ENCODE data around the gene KSR1. TPM values are rescaled to one million over a fixed set of nuclear protein-coding genes. Genes with fewer than 3 reads are reported as not detected.

The KSR1 gene
- total and polyA plus RNA-seq, 12 donors: 16.0 to 50.4 (median 38.5) TPM

DNA sequence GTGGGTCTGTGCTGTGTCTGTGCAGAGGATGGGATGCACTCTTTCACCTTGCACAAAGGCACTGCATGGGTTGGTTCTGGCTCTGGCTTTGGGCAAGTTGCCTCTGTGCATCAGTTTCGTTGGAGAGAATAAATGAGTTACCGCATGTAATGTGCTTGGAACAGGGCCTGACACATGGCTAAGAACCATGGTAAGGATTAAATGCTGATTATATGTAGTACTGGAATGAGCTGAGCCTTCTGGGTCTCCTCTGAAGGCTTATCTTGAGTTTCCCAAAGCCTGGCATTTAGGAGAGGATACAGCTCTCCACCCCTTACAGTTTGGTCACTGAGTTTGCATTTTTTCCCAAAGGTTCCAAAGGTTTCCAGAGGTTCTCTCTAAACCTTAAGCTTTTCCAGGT, 69.1 kb downstream of the KSR1 start:
- no peaks in the 10 kb centered on the region for H3K27me3 ChIP-seq
- H3K4me3 ChIP-seq: no peak overlapping the region
- peaks cover 0 to 54% of the 10 kb centered on the region in 2 donors for H3K4me1 ChIP-seq (replicated peaks in 1 of 2)
- no peak for TF ChIP-seq POLR2A (IDR thresholded peaks at IDR 0.05)
- TF ChIP-seq CTCF (IDR thresholded peaks at IDR 0.05): no peak
- no peak for DNase-seq
- intact Hi-C loops (cut with DNase I): loop anchor here in 1 of 2 donors (10.0 kb wide), 1 partner anchor 71 kb away; the partner anchor contains the start of gene KSR1
- 9 to 100% (median 49%) methylated on average over 2 of the region's 2 CpGs for WGBS, 4 donors
- H3K27ac ChIP-seq: peak overlapping the region in 1 of 5 donors; percentile 3
- H3K36me3 ChIP-seq (replicated peaks in 1 of 2): no peaks in the 10 kb centered on the region
- H3K9me3 ChIP-seq (replicated peaks in 1 of 3): no peaks in the 10 kb centered on the region

DNA sequence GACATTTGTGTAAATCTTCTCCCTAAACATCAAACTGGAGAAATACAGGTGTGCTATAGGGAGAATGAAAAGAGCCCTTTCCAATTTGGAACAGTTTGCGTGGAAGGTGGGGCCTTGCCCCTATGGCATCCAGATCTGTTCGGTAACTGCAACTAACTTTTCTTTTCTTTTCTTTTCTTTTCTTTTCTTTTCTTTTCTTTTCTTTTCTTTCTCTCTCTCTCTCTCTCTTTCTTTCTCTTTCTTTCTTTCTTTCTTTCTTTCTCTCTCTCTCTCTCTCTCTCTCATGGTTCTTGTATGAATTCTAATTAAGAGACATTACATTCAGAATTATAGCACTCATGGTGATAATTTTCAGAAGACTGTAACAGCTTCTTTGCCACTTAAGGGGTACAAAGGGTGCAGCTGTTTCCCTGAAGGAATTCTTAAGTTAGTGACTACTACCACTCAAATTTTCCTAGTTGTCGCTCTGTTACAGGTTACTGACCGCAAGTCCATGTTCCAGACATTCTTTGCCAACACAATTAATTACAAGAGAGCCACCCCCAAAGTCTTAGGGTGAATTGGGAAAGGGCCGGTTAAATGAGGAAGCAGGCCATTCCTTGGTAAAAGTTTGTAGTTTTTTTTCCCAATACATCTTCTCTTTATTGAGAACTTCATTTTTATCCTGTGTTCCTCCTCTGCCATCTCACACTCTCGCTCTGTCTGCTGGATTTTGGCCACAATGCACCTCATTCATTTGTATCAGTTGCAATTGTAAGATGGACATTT, 69.8 kb downstream of the KSR1 start:
- Histone ChIP-seq H3K27me3 (no peaks in the 10 kb centered on the region), H3K27ac (peak overlapping the region in 1 of 5 donors; percentile 3), H3K4me3 (no peak overlapping the region), H3K36me3 (replicated peaks in 1 of 2) (no peaks in the 10 kb centered on the region), H3K4me1 (replicated peaks in 1 of 2) (peaks cover 0 to 56% of the 10 kb centered on the region in 2 donors), H3K9me3 (replicated peaks in 1 of 3) (no peaks in the 10 kb centered on the region)
- TF ChIP-seq POLR2A (IDR thresholded peaks at IDR 0.05) (no peak), CTCF (IDR thresholded peaks at IDR 0.05) (no peak)
- intact Hi-C loops (cut with DNase I): loop anchor here in 1 of 2 donors (10.0 kb wide), 1 partner anchor 71 kb away; the partner anchor contains the start of gene KSR1
- no peak for DNase-seq
- WGBS, 4 donors: 80 to 91% (median 86%) methylated on average over 6 of the region's 6 CpGs

- no peaks in the 10 kb centered on the region for H3K9me3 ChIP-seq (replicated peaks in 1 of 3)
- DNase-seq: peak in 4 of 7 donors; percentile 31 to 51 (median 46)
- TF ChIP-seq CTCF (IDR thresholded peaks at IDR 0.05) (no peak), POLR2A (IDR thresholded peaks at IDR 0.05) (no peak)
- peaks cover 0 to 62% of the 10 kb centered on the region in 2 donors for H3K4me1 ChIP-seq (replicated peaks in 1 of 2)
- WGBS, 4 donors: 14 to 37% (median 24%) methylated on average over 9 of the region's 9 CpGs
- H3K27ac ChIP-seq: no peak overlapping the region
- H3K36me3 ChIP-seq (replicated peaks in 1 of 2): no peaks in the 10 kb centered on the region
- H3K27me3 ChIP-seq: no peaks in the 10 kb centered on the region
- no peak overlapping the region for H3K4me3 ChIP-seq
- intact Hi-C loops (cut with DNase I): loop anchor here in 1 of 2 donors (10.0 kb wide), 1 partner anchor 72 kb away; the partner anchor contains the start of gene KSR1
These were observed 70.4 kb downstream of the KSR1 start for GRCh38 chr17:27526604-27527002.

- H3K27ac ChIP-seq: peak overlapping the region in 1 of 5 donors; percentile 70
- TF ChIP-seq CTCF (IDR thresholded peaks at IDR 0.05) (peak in 1 of 6 experiments; percentile 10), POLR2A (IDR thresholded peaks at IDR 0.05) (no peak)
- no peaks in the 10 kb centered on the region for H3K9me3 ChIP-seq (replicated peaks in 1 of 3)
- peak in 1 of 7 donors; percentile 48 for DNase-seq
- H3K4me1 ChIP-seq (replicated peaks in 1 of 2): peaks cover 0 to 57% of the 10 kb centered on the region in 2 donors
- no peaks in the 10 kb centered on the region for H3K36me3 ChIP-seq (replicated peaks in 1 of 2)
- H3K4me3 ChIP-seq: no peak overlapping the region
- H3K27me3 ChIP-seq: no peaks in the 10 kb centered on the region
- WGBS, 4 donors: 62 to 87% (median 77%) methylated on average over 7 of the region's 7 CpGs
- intact Hi-C loops (cut with DNase I): loop anchor here in 1 of 2 donors (10.0 kb wide), 1 partner anchor 75 kb away; the partner anchor contains the start of gene KSR1
These were observed 73.1 kb downstream of the KSR1 start for GRCh38 chr17:27529230-27529796.
